ENCODE results near the gene BSN.
A peak's percentile ranks its signal among the peaks of the same experiment; 100 is the strongest.
"Not testable (repeated sequence)": the region's sequence is repeated elsewhere in the genome, so short reads cannot be mapped to it uniquely, and the experiment has no call there.

Gene BSN

GRCh38 chr3:49535971-49536874, 18.1 kb upstream of the BSN start:
- DNase-seq: no peak

- DNase-seq: no peak
These were observed 17.3 kb upstream of the BSN start for GRCh38 chr3:49536875-49537533.

GRCh38 chr3:49539659-49540560, 14.4 kb upstream of the BSN start:
- peak; percentile 97 for DNase-seq

GRCh38 chr3:49552087-49552486, 2.2 kb upstream of the BSN start:
- no peak for DNase-seq

- no peak for DNase-seq
These were observed 969 bp upstream of the BSN start for GRCh38 chr3:49553324-49553691.

GRCh38 chr3:49554633-49555265, 472 bp downstream of the BSN start:
- no peak for DNase-seq

GRCh38 chr3:49556500-49557275, 2.4 kb downstream of the BSN start:
- no peak for DNase-seq

GRCh38 chr3:49563040-49563578, 8.8 kb downstream of the BSN start:
- DNase-seq: no peak

GRCh38 chr3:49563766-49564165, 9.5 kb downstream of the BSN start:
- no peak for DNase-seq

GRCh38 chr3:49566312-49566711, 12.0 kb downstream of the BSN start:
- no peak for DNase-seq

- DNase-seq: no peak
These were observed 13.1 kb downstream of the BSN start for GRCh38 chr3:49567406-49567805.

GRCh38 chr3:49568965-49569364, 14.7 kb downstream of the BSN start:
- no peak for DNase-seq

- DNase-seq: no peak
These were observed 15.9 kb downstream of the BSN start for GRCh38 chr3:49570028-49570654.

GRCh38 chr3:49582177-49582576, 27.9 kb downstream of the BSN start:
- DNase-seq: no peak

GRCh38 chr3:49585261-49585755, 31.0 kb downstream of the BSN start:
- not testable (repeated sequence) for DNase-seq

GRCh38 chr3:49591615-49592014, 37.3 kb downstream of the BSN start:
- no peak for DNase-seq

GRCh38 chr3:49593041-49593440, 38.8 kb downstream of the BSN start:
- DNase-seq: no peak

- DNase-seq: no peak
These were observed 46.5 kb downstream of the BSN start for GRCh38 chr3:49600781-49601180.

- DNase-seq: no peak
These were observed 47.2 kb downstream of the BSN start for GRCh38 chr3:49601358-49602048.

GRCh38 chr3:49602049-49602554, 47.8 kb downstream of the BSN start:
- no peak for DNase-seq

Data from NCI-H2227 treated with DMSO at 0.1 percent for 48 hours (cell line).